PC-3 (cell line): Measurements from ENCODE around the gene PES1. TPM values are rescaled to one million over a fixed set of nuclear protein-coding genes. Genes with fewer than 3 reads are reported as not detected.
"Not testable (repeated sequence)": the region's sequence is repeated elsewhere in the genome, so short reads cannot be mapped to it uniquely, and the experiment has no call there.

Experiments
- ATAC-seq: fragments of 200-7000 bp; cut with Tn5 transposase; 2 replicates; pipeline ENCODE4 v1.9.1; 2020; ENCODE audit warnings: mild to moderate bottlenecking, moderate library complexity
- BruUV-seq: library from RNA; stranded (reverse); fragments of 400-500 nt; replicated peaks from 2 replicates; lab custom pipeline; 2021; lab: Mats Ljungman, UMichigan
- CTCF ChIA-PET: fragments of 300-600 bp; sonication (Branson Sonifier 250); formaldehyde crosslinking; loops from one replicate; lab custom pipeline; 2022; ENCODE audit warnings: antibody characterized with exemption; lab: Charles Lee
- POLR2A ChIA-PET: fragments of 300-600 bp; sonication (Branson Sonifier 250); formaldehyde crosslinking; loops from one replicate; lab custom pipeline; 2022; ENCODE audit warnings: antibody characterized with exemption; ENCODE audit not compliant: unreplicated experiment; lab: Charles Lee
- DNase-seq: peaks from one replicate; pipeline ENCODE4 v3.0.0-alpha.2; 2015
- H2AFZ ChIP-seq: fragments of 300-600 bp; sonication (generic); 2 replicates; pipeline ENCODE4 v1.6.0; 2016; ENCODE audit warnings: antibody characterized with exemption, low read length
- H3F3A ChIP-seq: fragments of 300-600 bp; sonication (generic); one replicate; pipeline ENCODE4 v1.6.0; 2017; ENCODE audit warnings: antibody characterized with exemption, low read length, control low read depth, mild to moderate bottlenecking; ENCODE audit not compliant: unreplicated experiment
- H3K27ac ChIP-seq: fragments of 300-600 bp; sonication (generic); 2 replicates; pipeline ENCODE4 v1.5.1; 2016; ENCODE audit warnings: mild to moderate bottlenecking, low read length
- H3K27me3 ChIP-seq: fragments of 300-600 bp; sonication (generic); 2 replicates; pipeline ENCODE4 v1.6.1; 2016; ENCODE audit warnings: low read length, mixed read lengths
- H3K36me3 ChIP-seq: fragments of 300-600 bp; sonication (generic); 2 replicates; pipeline ENCODE4 v1.6.1; 2016; ENCODE audit warnings: low read depth, mixed run types, low read length, mixed read lengths
- H3K4me1 ChIP-seq: fragments of 300-600 bp; sonication (generic); 2 replicates; pipeline ENCODE4 v1.5.1; 2016; ENCODE audit warnings: low read length; ENCODE audit not compliant: insufficient read depth
- H3K4me2 ChIP-seq: fragments of 300-600 bp; sonication (generic); 2 replicates; pipeline ENCODE4 v1.6.0; 2016; ENCODE audit warnings: low read length
- H3K4me3 ChIP-seq: fragments of 300-600 bp; sonication (generic); 2 replicates; pipeline ENCODE4 v1.5.1; 2016; ENCODE audit warnings: mild to moderate bottlenecking, low read length, mixed read lengths
- H3K79me2 ChIP-seq: fragments of 300-600 bp; sonication (generic); 2 replicates; pipeline ENCODE4 v1.6.1; 2017; ENCODE audit warnings: low read length, mixed read lengths
- H3K9ac ChIP-seq: fragments of 300-600 bp; sonication (generic); 2 replicates; pipeline ENCODE4 v1.6.0; 2016; ENCODE audit warnings: mild to moderate bottlenecking, low read length
- H3K9me2 ChIP-seq: fragments of 300-600 bp; sonication (generic); replicated peaks from 2 replicates; pipeline ENCODE4 v1.6.1; 2016; ENCODE audit warnings: mixed run types, low read length, mixed read lengths
- H3K9me3 ChIP-seq: fragments of 300-600 bp; sonication (generic); 2 replicates; pipeline ENCODE4 v1.6.1; 2016; ENCODE audit warnings: low read length, mixed read lengths
- H4K20me1 ChIP-seq: fragments of 300-600 bp; sonication (generic); 2 replicates; pipeline ENCODE4 v1.6.1; 2016; ENCODE audit warnings: low read length, mixed read lengths
- CTCF ChIP-seq: fragments of 300-600 bp; sonication (generic); conservative IDR thresholded peaks from 2 replicates; pipeline ENCODE4 v1.5.1; 2017; ENCODE audit warnings: antibody characterized with exemption, low read depth, mild to moderate bottlenecking, low read length
- EZH2 ChIP-seq: fragments of 300-600 bp; sonication (generic); IDR thresholded peaks from one replicate; pipeline ENCODE4 v1.6.1; 2017; ENCODE audit warnings: antibody characterized with exemption, mild to moderate bottlenecking, low read length; ENCODE audit not compliant: unreplicated experiment
- EZH2phosphoT487 ChIP-seq: fragments of 300-600 bp; sonication (generic); IDR thresholded peaks from 2 replicates; pipeline ENCODE4 v1.6.1; 2018; ENCODE audit warnings: mild to moderate bottlenecking, antibody characterized with exemption, low read length, borderline replicate concordance
- intact Hi-C: fragments of 100-400 bp; cut with micrococcal nuclease; formaldehyde crosslinking; loops from 2 replicates; pipeline ENCODE4 v1.9.0; 2023
- total RNA-seq: library from RNA; depleted of rRNA; stranded (reverse); fragments of >200 nt; gene quantifications from 2 replicates; pipeline ENCODE4 v1.2.3, GENCODE V29; 2014

PES1 gene
- total RNA-seq, 1 experiment from 2014 or later = 105 TPM

DNA sequence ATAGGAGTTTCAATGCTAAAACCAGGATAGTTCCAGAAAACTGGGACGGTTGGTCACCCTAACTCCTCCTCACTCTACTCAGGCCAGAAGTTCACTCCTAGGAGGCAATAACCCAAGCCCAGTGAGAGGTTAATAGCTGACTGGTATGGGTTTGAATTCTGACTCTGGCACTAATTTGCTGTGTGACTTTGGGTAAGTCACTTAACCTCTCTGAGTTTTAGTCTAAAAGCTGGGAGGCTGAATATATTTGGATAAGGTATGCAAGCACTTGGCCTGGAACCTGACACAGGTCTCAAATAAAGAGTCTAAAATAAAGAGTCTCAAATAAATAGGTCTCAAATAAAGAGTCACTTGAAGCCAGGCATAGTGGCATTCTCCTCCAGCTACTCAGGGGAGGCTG lies 39.0 kb downstream of the PES1 start:
- no peak for TF ChIP-seq EZH2
- TF ChIP-seq CTCF = no peak
- no peak for TF ChIP-seq EZH2phosphoT487
- CTCF ChIA-PET = no interaction called here

DNA sequence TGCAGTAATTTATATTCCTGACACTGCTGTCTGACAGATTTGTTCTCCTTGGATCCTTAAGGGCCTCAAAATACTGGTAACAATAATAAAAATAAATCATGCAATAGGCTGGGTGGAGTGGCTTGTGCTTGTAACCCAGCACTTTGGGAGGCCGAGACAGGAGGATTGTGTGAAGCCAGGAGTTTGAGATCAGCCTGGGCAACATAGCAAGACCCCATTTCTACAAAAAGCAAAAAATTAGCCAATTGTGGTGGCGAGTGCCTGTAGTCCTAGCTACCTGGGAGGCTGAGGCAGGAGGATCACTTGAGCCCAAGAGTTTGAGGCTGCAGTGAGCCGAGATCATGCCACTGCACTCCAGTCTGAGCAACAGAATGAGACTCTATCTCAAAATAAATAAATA lies 39.9 kb downstream of the PES1 start:
- BruUV-seq, H3K27me3 ChIP-seq, intact Hi-C loops, DNase-seq, H3K4me3 ChIP-seq, H3F3A ChIP-seq, H4K20me1 ChIP-seq, H3K36me3 ChIP-seq, H2AFZ ChIP-seq, ATAC-seq, H3K4me2 ChIP-seq, H3K9me3 ChIP-seq, CTCF ChIA-PET, H3K79me2 ChIP-seq, POLR2A ChIA-PET, H3K9ac ChIP-seq, H3K27ac ChIP-seq, H3K9me2 ChIP-seq, H3K4me1 ChIP-seq: not testable (repeated sequence)

More for the DNA sequence above, 39.0 kb downstream of the PES1 start:
- ATAC-seq (no peak), DNase-seq (no peak)
- Histone ChIP-seq H3K4me3 (no peak overlapping the region), H3K9me2 (no peaks in the 10 kb centered on the region), H3F3A (no peaks in the 10 kb centered on the region), H3K9ac (no peak overlapping the region), H3K79me2 (no peaks in the 10 kb centered on the region), H4K20me1 (no peaks in the 10 kb centered on the region), H3K36me3 (no peaks in the 10 kb centered on the region), H3K27ac (no peak overlapping the region), H3K4me2 (no peak overlapping the region), H2AFZ (no peak overlapping the region), H3K27me3 (no peaks in the 10 kb centered on the region), H3K4me1 (no peaks in the 10 kb centered on the region), H3K9me3 (no peaks in the 10 kb centered on the region)
- BruUV-seq = no TSS peak
- POLR2A ChIA-PET = no interaction called here
- intact Hi-C loops = no loop called here

DNA sequence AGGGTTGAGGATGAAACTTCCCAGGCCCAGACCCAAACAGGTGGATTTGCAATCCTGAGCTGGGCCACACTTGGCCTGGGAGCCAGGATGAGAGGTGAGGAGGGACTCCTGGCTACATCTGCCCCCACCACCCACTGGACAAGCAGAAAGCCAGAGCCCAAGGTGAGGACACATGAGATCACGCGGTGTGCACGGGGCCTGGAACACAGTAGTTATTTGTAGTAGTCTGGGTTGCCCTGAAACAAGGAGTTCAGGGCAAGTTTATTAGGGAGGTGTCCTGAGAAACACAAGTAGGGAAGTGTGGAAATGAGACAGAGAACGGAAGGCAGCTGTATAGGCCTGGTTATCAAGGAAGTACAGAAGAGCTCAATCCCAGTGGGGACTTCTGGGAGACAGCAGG lies 44.5 kb downstream of the PES1 start:
- no peaks in the 10 kb centered on the region for H3K4me1 ChIP-seq
- H3K9me3 ChIP-seq = no peaks in the 10 kb centered on the region
- H3K27ac ChIP-seq = no peak overlapping the region
- H2AFZ ChIP-seq = no peak overlapping the region
- no peaks in the 10 kb centered on the region for H3F3A ChIP-seq
- H3K9me2 ChIP-seq = no peaks in the 10 kb centered on the region
- H3K79me2 ChIP-seq = no peaks in the 10 kb centered on the region
- ATAC-seq (no peak), DNase-seq (no peak)
- TF ChIP-seq EZH2phosphoT487 (no peak), EZH2 (no peak), CTCF (no peak)
- H4K20me1 ChIP-seq = no peaks in the 10 kb centered on the region
- no peaks in the 10 kb centered on the region for H3K27me3 ChIP-seq
- no peak overlapping the region for H3K4me3 ChIP-seq
- H3K36me3 ChIP-seq = no peaks in the 10 kb centered on the region
- H3K9ac ChIP-seq = no peak overlapping the region
- BruUV-seq = no TSS peak
- CTCF ChIA-PET = no interaction called here
- H3K4me2 ChIP-seq = no peak overlapping the region
- intact Hi-C loops = no loop called here
- POLR2A ChIA-PET = no interaction called here
